Measurements from ENCODE around the gene NUP98.

Gene NUP98

GRCh38 chr11:3632070-3632660 is 165.2 kb downstream of the NUP98 start:
- TF ChIP-seq, protein P1, sequence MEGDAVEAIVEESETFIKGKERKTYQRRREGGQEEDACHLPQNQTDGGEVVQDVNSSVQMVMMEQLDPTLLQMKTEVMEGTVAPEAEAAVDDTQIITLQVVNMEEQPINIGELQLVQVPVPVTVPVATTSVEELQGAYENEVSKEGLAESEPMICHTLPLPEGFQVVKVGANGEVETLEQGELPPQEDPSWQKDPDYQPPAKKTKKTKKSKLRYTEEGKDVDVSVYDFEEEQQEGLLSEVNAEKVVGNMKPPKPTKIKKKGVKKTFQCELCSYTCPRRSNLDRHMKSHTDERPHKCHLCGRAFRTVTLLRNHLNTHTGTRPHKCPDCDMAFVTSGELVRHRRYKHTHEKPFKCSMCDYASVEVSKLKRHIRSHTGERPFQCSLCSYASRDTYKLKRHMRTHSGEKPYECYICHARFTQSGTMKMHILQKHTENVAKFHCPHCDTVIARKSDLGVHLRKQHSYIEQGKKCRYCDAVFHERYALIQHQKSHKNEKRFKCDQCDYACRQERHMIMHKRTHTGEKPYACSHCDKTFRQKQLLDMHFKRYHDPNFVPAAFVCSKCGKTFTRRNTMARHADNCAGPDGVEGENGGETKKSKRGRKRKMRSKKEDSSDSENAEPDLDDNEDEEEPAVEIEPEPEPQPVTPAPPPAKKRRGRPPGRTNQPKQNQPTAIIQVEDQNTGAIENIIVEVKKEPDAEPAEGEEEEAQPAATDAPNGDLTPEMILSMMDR (conservative IDR thresholded peaks at IDR 0.05), result no peak
- no peak overlapping the region for H3K27ac ChIP-seq

DNA sequence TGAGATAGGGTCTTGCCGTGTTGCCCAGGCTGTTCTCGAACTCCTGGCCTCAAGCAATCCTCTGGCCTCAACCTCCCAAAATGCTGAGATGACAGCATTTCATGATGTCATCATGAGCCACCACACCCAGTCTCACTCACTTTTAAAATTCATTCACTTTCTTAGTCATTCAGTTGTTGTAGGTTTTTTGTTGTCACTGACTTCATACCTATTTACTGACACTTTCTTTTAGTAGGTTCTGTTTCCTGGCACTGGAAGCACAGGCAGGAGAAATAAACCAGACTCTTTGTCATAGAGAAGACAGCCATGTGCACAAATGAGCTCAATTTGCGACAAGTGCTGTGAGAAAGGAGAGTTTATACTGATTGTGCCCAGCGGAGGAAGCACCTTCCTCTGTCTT is 166.0 kb downstream of the NUP98 start:
- TF ChIP-seq, protein P1 (conservative IDR thresholded peaks at IDR 0.05), result no peak
- H3K27ac ChIP-seq, result no peak overlapping the region

GRCh38 chr11:3627291-3627690 is 170.1 kb downstream of the NUP98 start:
- TF ChIP-seq, protein P1 (conservative IDR thresholded peaks at IDR 0.05), result no peak
- H3K27ac ChIP-seq, result no peak overlapping the region

- no peak overlapping the region for H3K27ac ChIP-seq
- TF ChIP-seq, protein P1 (conservative IDR thresholded peaks at IDR 0.05), result no peak
Measured at GRCh38 chr11:3626250-3626960, 170.9 kb downstream of the NUP98 start.
